ENCODE data around the gene HOXD9.

The HOXD9 gene

DNA sequence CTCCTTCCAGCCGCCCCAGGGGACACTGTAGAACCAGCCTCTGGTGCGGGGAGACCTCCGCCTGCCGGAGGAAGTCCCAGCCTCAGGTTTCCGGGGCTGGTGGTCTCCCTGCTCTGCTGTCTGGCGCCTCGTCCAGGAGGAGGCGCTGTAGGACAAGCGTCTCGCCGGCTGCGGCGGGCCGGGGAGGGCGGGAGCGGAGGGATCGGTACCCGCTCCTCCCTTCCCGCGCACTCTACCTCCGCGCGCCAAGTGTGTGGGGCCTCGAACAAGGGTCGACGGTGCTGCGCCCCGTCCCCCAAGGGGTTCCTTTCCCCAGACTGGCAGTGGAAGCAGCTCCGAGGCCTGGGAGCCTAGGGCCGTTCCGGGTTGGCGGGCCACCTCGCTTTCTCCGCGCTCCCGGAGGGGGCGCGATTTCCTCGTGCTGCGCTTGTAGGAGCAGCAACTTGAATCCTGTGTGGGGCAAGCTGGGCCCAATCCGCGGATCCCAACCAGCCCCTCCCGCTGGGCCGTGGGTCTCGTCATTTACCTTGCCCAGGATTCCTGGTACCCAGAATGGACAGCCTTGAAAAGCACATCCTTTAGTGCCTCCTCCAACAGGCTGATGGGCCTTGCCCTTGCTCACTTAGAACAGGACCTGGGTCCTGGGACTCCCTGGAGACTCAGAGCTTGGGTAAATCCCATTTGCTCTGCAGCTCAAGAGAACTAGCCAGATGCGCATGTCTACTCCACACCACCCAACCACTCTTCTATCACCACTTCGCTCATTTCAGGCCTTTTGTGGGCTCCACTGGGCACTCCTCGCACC lies 18.2 kb downstream of the HOXD9 start:
- H3K9me3 ChIP-seq (ENCODE audit: low read length), result no peaks in the 10 kb centered on the region
- H3K27ac ChIP-seq (ENCODE audit: low read depth, low read length), result peak overlapping the region; percentile 71
- H3K9ac ChIP-seq (ENCODE audit: low read length), result no peak overlapping the region
- H3K4me1 ChIP-seq (ENCODE audit: insufficient read depth, low read length), result peaks cover 20% of the 10 kb centered on the region
- peaks cover 0 to 14% of the 10 kb centered on the region in 2 donors for H3K27me3 ChIP-seq (ENCODE audit: control insufficient read depth in 1 of 2, insufficient read depth in 2 of 2, low read length in 2 of 2)
- no peaks in the 10 kb centered on the region for H3K36me3 ChIP-seq (ENCODE audit: insufficient read depth, low read length)
- H3K4me3 ChIP-seq (ENCODE audit: low read depth in 1 of 2, low read length in 2 of 2), result peak overlapping the region; percentile 57 to 58

DNA sequence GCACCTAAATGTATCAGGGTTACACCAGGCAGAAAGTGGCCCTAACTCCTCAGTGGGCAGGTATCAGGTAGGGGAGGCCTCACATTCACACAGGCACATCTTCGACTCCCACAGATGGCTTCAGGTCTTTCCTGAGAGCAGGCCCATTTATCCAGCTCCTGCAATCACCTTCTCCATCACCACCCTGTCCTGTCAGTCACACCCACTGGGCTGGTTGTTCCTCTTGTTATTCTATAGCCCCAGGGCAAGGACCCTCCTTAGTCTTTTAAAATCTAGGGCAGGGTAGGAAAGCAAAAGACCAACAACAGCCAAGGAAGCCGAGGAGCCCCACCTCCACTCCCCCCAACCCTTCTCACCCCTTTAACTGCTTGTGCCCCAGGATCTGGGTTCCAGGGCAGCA lies 19.8 kb downstream of the HOXD9 start:
- Histone ChIP-seq H3K27me3 (ENCODE audit: control insufficient read depth in 1 of 2, insufficient read depth in 2 of 2, low read length in 2 of 2) (peaks cover 0 to 7% of the 10 kb centered on the region in 2 donors), H3K9me3 (ENCODE audit: low read length) (no peaks in the 10 kb centered on the region), H3K4me1 (ENCODE audit: insufficient read depth, low read length) (peaks cover 34% of the 10 kb centered on the region), H3K36me3 (ENCODE audit: insufficient read depth, low read length) (no peaks in the 10 kb centered on the region), H3K27ac (ENCODE audit: low read depth, low read length) (no peak overlapping the region), H3K9ac (ENCODE audit: low read length) (no peak overlapping the region), H3K4me3 (ENCODE audit: low read depth in 1 of 2, low read length in 2 of 2) (no peak overlapping the region)

DNA sequence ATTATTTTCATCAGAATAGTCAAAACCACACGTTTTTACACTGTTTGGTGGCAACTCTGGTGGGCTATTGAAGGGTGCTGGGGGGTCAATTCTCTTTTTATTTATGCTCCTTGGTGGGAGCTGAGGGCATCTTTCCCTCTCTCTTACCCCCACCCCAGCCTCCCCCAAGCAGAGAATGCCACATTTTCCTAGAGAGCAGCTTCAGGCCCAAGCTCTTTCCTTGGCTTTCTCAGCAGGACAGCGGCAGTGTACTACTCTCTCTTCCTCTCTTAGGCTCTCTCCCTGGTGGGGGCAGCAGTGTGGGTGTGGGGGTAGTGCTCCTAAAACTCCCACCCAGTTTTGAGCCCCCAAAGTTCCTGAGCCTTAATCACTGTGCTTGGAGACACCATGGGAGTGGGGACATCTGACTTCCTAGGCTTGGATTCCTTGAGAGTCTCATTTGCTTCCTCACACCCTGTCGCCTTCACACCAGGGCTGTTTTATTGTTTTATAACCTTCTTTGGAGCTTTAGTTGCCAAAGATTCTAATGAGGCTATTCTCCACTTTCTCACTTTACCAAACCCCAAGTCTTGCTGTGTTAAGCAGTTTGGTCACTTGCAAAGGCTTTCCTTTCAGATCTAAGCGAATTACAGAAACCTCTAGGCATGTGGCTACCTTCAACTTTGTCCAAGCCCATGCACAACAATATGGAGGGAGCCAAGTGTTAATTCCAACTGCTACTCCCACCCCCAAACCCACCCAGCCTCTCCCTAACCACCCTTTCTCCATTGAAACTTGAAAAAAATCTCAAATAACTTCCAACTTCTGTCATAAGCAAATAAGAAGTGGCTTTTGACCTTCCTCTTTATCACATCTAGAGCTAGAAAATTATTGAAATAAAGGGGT lies 22.8 kb downstream of the HOXD9 start:
- Histone ChIP-seq H3K27ac (ENCODE audit: low read depth, low read length) (no peak overlapping the region), H3K9ac (ENCODE audit: low read length) (no peak overlapping the region), H3K4me1 (ENCODE audit: insufficient read depth, low read length) (peaks cover 31% of the 10 kb centered on the region), H3K4me3 (ENCODE audit: low read depth in 1 of 2, low read length in 2 of 2) (no peak overlapping the region), H3K9me3 (ENCODE audit: low read length) (no peaks in the 10 kb centered on the region), H3K36me3 (ENCODE audit: insufficient read depth, low read length) (peaks cover 5% of the 10 kb centered on the region), H3K27me3 (ENCODE audit: control insufficient read depth in 1 of 2, insufficient read depth in 2 of 2, low read length in 2 of 2) (peaks cover 0 to 7% of the 10 kb centered on the region in 2 donors)

DNA sequence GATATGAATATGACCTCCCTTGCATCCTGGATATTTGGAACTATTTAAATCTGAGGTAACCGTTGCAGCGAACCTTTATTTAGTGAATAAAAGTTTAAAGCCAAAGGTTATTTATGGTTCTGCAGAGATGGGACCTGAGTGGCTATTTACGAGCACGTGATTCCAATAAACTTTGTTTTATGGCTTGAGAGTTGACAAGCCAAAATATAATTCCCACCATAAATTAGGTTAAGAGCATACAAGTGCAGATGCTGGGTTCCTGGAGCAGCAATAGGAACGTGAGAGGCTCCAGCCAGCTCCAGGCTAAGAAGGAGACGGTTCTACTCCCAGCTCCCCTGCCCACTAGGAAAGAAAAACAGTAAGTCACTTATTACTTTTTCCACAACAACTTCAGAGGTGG lies 23.6 kb downstream of the HOXD9 start:
- H3K9ac ChIP-seq (ENCODE audit: low read length), result no peak overlapping the region
- peaks cover 0 to 3% of the 10 kb centered on the region in 2 donors for H3K27me3 ChIP-seq (ENCODE audit: control insufficient read depth in 1 of 2, insufficient read depth in 2 of 2, low read length in 2 of 2)

DNA sequence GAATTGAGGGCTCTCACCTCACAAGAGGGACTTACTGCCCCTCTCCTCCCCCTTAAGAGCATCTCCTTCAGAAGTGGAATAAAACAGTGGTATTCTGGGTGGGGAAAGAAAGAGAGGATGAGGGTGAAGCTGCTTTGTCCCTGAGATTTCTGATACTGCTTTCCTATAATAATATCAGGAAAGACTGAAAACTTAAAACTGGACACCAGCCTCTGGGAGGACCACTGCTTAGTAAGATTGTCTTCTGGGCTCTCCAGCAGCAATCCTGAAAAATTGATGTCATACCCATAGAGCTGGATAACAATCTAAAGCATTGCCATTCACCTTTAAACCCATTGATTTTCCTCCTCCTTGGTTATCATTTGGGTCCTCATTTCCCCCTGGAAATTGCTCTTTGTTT lies 24.1 kb downstream of the HOXD9 start:
- H3K4me3 ChIP-seq (ENCODE audit: low read depth in 1 of 2, low read length in 2 of 2), result no peak overlapping the region
- no peak overlapping the region for H3K27ac ChIP-seq (ENCODE audit: low read depth, low read length)
- no peaks in the 10 kb centered on the region for H3K27me3 ChIP-seq (ENCODE audit: control insufficient read depth in 1 of 2, insufficient read depth in 2 of 2, low read length in 2 of 2)
- H3K36me3 ChIP-seq (ENCODE audit: insufficient read depth, low read length), result peaks cover 14% of the 10 kb centered on the region
- H3K9ac ChIP-seq (ENCODE audit: low read length), result no peak overlapping the region
- no peaks in the 10 kb centered on the region for H3K9me3 ChIP-seq (ENCODE audit: low read length)
- peaks cover 25% of the 10 kb centered on the region for H3K4me1 ChIP-seq (ENCODE audit: insufficient read depth, low read length)

More for the DNA sequence above, 23.6 kb downstream of the HOXD9 start:
- no peak overlapping the region for H3K4me3 ChIP-seq (ENCODE audit: low read depth in 1 of 2, low read length in 2 of 2)
- H3K27ac ChIP-seq (ENCODE audit: low read depth, low read length), result no peak overlapping the region
- peaks cover 28% of the 10 kb centered on the region for H3K4me1 ChIP-seq (ENCODE audit: insufficient read depth, low read length)
- H3K36me3 ChIP-seq (ENCODE audit: insufficient read depth, low read length), result peaks cover 11% of the 10 kb centered on the region
- no peaks in the 10 kb centered on the region for H3K9me3 ChIP-seq (ENCODE audit: low read length)

DNA sequence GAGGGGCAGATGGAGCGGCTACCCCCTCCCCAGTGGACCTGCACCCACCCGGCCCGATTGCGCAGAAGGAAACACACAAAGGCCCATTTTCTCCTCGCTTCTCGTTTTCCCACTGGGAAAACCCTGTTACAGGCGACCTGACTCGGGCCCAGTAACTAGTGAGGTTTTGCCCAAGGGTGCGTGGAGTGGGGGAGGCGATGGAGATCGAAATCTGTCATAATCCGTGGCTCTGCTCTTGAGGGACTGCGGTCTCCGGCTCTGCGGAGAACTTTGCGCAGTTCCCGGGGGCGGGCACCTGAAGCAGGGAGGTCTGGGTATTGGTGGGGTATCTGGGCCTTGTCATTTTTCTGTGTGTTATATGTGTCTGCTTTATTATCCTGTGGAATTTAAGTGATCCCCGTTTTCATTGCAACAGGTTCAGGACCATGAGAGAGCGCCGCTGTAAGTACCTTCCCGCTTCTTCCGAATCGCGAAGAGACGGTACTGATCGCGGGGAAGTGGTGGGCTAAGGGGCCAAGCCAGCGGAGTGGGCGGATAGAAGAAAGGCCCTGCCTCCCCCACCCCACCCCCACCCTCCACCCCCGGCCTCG lies 24.8 kb downstream of the HOXD9 start:
- Histone ChIP-seq H3K9ac (ENCODE audit: low read length) (no peak overlapping the region), H3K27ac (ENCODE audit: low read depth, low read length) (no peak overlapping the region), H3K36me3 (ENCODE audit: insufficient read depth, low read length) (peaks cover 14% of the 10 kb centered on the region), H3K4me3 (ENCODE audit: low read depth in 1 of 2, low read length in 2 of 2) (no peak overlapping the region), H3K27me3 (ENCODE audit: control insufficient read depth in 1 of 2, insufficient read depth in 2 of 2, low read length in 2 of 2) (no peaks in the 10 kb centered on the region), H3K4me1 (ENCODE audit: insufficient read depth, low read length) (peaks cover 25% of the 10 kb centered on the region), H3K9me3 (ENCODE audit: low read length) (no peaks in the 10 kb centered on the region)

DNA sequence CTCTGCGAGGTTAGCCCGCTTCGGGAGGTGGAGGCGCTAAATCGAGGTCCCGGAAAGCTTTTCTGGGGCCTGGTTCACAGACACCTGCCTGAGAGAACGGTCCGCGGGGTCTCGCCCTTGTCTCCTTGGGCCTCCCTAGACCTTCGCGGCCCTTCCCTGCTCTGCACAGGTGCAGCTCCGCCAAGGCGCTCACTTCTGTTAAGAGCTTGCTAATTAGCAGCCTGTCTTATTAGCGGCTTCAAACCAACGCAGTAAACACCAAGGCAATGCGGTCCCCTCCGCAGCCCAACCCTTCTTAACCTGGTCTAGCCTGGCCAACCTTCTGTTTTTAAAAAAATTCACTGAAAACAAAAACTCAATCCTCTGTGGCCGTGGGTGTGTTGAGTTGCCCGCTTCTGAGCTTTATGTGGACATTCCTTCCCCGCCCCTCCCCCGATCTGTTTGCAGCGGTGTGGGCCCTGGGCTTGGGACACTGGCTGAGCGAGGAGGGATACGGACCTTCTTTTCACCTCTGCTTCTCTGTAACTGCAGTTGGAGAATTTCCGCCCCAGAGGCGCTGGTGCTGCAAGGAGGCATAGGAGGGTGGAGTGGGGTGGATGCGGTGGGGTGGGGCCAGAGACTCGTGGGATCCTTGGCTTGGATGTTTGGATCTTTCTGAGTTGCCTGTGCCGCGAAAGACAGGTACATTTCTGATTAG lies 25.4 kb downstream of the HOXD9 start:
- Histone ChIP-seq H3K9me3 (ENCODE audit: low read length) (no peaks in the 10 kb centered on the region), H3K4me3 (ENCODE audit: low read depth in 1 of 2, low read length in 2 of 2) (no peak overlapping the region), H3K9ac (ENCODE audit: low read length) (no peak overlapping the region), H3K27ac (ENCODE audit: low read depth, low read length) (no peak overlapping the region), H3K36me3 (ENCODE audit: insufficient read depth, low read length) (peaks cover 20% of the 10 kb centered on the region), H3K27me3 (ENCODE audit: control insufficient read depth in 1 of 2, insufficient read depth in 2 of 2, low read length in 2 of 2) (no peaks in the 10 kb centered on the region), H3K4me1 (ENCODE audit: insufficient read depth, low read length) (peaks cover 25% of the 10 kb centered on the region)

DNA sequence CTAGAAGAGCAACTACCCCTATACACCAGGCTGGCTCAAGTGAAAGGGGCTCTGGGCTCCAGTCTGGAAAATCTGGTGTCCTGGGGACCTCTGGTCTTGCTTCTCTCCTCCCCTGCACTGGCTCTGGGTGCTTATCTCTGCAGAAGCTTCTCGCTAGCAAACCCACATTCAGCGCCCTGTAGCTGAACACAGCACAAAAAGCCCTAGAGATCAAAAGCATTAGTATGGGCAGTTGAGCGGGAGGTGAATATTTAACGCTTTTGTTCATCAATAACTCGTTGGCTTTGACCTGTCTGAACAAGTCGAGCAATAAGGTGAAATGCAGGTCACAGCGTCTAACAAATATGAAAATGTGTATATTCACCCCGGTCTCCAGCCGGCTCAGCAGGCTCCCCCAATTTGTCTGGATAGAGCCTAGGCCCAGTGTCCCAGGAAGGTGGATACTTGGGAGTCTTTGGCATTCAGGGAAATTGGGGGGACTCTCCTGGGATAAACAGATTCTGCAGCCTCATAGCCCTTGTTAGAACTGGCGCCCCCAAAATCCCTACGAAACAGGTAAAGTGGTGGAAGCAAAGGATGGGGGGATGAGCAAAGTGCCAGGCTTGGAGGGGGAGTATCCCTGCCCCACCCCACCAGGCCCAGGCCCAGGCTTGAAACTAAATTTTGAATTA lies 26.4 kb downstream of the HOXD9 start:
- Histone ChIP-seq H3K9ac (ENCODE audit: low read length) (no peak overlapping the region), H3K27ac (ENCODE audit: low read depth, low read length) (no peak overlapping the region), H3K27me3 (ENCODE audit: control insufficient read depth in 1 of 2, insufficient read depth in 2 of 2, low read length in 2 of 2) (no peaks in the 10 kb centered on the region), H3K4me1 (ENCODE audit: insufficient read depth, low read length) (peaks cover 25% of the 10 kb centered on the region), H3K9me3 (ENCODE audit: low read length) (no peaks in the 10 kb centered on the region), H3K36me3 (ENCODE audit: insufficient read depth, low read length) (peaks cover 29% of the 10 kb centered on the region), H3K4me3 (ENCODE audit: low read depth in 1 of 2, low read length in 2 of 2) (no peak overlapping the region)

DNA sequence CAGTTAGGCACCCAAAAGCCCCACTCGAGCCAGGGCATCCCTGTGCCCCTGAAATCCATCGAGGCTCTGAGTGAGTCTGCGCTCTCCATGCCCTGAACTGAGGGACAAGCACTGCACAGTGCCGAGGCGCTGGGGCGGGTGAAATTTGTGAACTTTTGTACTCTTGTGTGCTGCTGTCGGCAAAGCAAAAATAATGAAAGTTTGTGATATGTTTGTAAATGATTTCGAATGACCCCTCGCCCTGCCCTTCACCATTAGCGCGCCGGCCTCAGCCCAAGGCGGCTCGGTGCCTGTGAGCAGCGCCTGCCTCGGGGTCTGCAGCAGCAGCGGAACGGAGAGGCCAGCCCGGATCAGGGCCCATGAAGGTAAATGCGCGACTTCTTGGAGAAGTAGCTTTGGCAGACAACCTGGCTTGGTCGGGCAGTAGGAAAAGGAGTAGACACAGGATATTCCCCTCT lies 27.0 kb downstream of the HOXD9 start:
- Histone ChIP-seq H3K27ac (ENCODE audit: low read depth, low read length) (no peak overlapping the region), H3K4me1 (ENCODE audit: insufficient read depth, low read length) (peaks cover 25% of the 10 kb centered on the region), H3K4me3 (ENCODE audit: low read depth in 1 of 2, low read length in 2 of 2) (no peak overlapping the region), H3K9me3 (ENCODE audit: low read length) (no peaks in the 10 kb centered on the region), H3K27me3 (ENCODE audit: control insufficient read depth in 1 of 2, insufficient read depth in 2 of 2, low read length in 2 of 2) (no peaks in the 10 kb centered on the region), H3K36me3 (ENCODE audit: insufficient read depth, low read length) (peaks cover 35% of the 10 kb centered on the region), H3K9ac (ENCODE audit: low read length) (no peak overlapping the region)

DNA sequence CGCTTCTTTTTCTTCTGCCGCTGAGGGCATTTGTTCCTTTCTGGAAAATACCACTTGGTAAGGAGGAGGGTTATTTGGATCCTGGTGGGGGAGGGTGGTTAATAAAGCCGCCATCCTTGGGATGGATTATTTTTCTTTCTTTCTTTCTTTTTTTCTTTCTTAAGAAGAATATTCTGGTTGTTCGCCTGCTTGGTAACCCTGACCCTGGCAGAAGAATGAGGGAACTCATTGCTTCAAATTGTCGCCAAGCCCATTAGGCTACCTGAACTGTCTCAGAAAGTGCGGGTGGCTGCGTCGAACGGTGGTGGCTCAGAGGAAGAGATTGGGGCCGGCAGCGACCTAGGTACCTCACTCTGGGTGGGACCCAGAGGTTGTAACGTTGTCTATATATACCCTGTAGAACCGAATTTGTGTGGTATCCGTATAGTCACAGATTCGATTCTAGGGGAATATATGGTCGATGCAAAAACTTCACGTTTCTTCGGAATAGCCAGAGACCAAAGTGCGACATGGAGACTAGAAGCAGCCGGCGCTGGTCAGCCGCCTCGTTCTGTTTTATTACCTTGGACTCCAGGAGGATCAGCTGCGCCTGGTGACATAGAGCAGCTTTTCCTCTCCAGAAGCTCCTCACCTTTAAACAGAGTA lies 27.5 kb downstream of the HOXD9 start:
- no peaks in the 10 kb centered on the region for H3K9me3 ChIP-seq (ENCODE audit: low read length)
- no peak overlapping the region for H3K4me3 ChIP-seq (ENCODE audit: low read depth in 1 of 2, low read length in 2 of 2)
- H3K27me3 ChIP-seq (ENCODE audit: control insufficient read depth in 1 of 2, insufficient read depth in 2 of 2, low read length in 2 of 2), result no peaks in the 10 kb centered on the region
- H3K9ac ChIP-seq (ENCODE audit: low read length), result no peak overlapping the region
- H3K4me1 ChIP-seq (ENCODE audit: insufficient read depth, low read length), result peaks cover 23% of the 10 kb centered on the region
- H3K27ac ChIP-seq (ENCODE audit: low read depth, low read length), result no peak overlapping the region
- H3K36me3 ChIP-seq (ENCODE audit: insufficient read depth, low read length), result peaks cover 41% of the 10 kb centered on the region

All from muscle layer of colon (tissue), 2 donors.